Neural crest cell (in vitro differentiated cells): ENCODE results near the gene LRRC4B. TPM values are rescaled to one million over a fixed set of nuclear protein-coding genes. Genes with fewer than 3 reads are reported as not detected.
"Not testable (repeated sequence)": the region's sequence is repeated elsewhere in the genome, so short reads cannot be mapped to it uniquely, and the experiment has no call there.

Experiments used
- DNase-seq: peaks from one replicate; pipeline ENCODE4 v3.0.0; 2021; ENCODE audit warnings: low read depth, mixed read lengths, low spot score
- H3K27ac Mint-ChIP-seq: one replicate; pipeline ENCODE4 v1.8.0; 2021; ENCODE audit warnings: mild to moderate bottlenecking, mixed read lengths; ENCODE audit not compliant: unreplicated experiment
- H3K27me3 Mint-ChIP-seq: 2 replicates; pipeline ENCODE4 v1.8.0; 2021; ENCODE audit warnings: low read depth, mild to moderate bottlenecking, mixed read lengths
- H3K36me3 Mint-ChIP-seq: 2 replicates; pipeline ENCODE4 v1.8.0; 2021; ENCODE audit warnings: low read depth, mild to moderate bottlenecking, mixed read lengths
- H3K4me1 Mint-ChIP-seq: 2 replicates; pipeline ENCODE4 v1.8.0; 2021; ENCODE audit warnings: mixed read lengths
- H3K4me3 Mint-ChIP-seq: one replicate; pipeline ENCODE4 v1.8.0; 2021; ENCODE audit warnings: mild to moderate bottlenecking, mixed read lengths
- H3K9me3 Mint-ChIP-seq: 2 replicates; pipeline ENCODE4 v1.8.0; 2021; ENCODE audit warnings: mixed read lengths
- CTCF ChIP-seq: fragments of 200-600 bp; sonication (generic); conservative IDR thresholded peaks from 2 replicates; pipeline ENCODE4 v1.5.0; 2021; ENCODE audit warnings: antibody characterized with exemption, mild to moderate bottlenecking
- total RNA-seq: library from RNA; stranded (reverse); gene quantifications from 2 replicates; pipeline ENCODE4 v1.2.1, GENCODE V29; 2021

LRRC4B gene
- total RNA-seq, 1 donor from 2014 or later: 50.2 TPM

DNA sequence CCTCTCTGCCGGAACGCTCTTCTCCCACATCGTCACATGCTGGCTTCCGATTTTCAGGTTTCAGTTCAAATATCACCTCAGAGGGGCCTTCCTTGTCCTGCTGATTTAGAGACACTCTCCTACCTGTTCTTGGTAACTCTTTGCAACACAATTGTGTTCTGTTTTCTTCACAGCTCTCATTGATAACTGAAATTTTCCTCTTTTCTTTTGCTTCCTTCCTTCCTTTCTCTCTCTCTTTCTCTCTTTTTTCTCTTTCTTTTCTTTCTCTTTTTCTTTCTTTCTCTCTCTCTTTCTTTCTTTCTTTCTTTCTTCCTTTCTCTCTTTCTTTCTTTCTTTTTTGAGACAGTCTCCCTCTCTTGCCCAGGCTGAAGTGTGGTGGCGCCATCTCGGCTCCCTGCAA, 12.0 kb upstream of the LRRC4B start:
- Mint-ChIP-seq H3K4me1 (peaks cover 8% of the 10 kb centered on the region), H3K27me3 (no peaks in the 10 kb centered on the region), H3K4me3 (peak overlapping the region; percentile 3), H3K9me3 (no peaks in the 10 kb centered on the region), H3K36me3 (no peaks in the 10 kb centered on the region), H3K27ac (no peak overlapping the region)
- no peak for DNase-seq
- TF ChIP-seq CTCF: no peak

DNA sequence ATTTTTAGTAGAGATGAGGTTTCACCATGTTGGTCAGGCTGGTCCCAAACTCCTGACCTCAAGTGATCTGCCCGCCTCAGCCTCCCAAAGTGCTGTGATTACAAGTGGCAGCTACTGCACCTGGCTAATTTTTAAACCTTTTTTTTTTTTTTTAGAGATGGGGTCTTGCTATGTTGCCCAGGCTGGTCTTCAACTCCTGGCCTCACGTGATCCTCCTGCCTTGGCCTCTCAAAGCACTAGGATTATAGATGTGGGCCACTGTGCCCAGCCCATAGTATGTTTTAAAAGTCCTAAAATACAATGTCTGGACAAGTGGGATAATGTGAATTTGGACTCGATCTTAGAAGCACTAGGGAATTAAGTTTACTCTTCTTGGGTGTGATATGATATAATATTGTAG, 8.5 kb upstream of the LRRC4B start:
- not testable (repeated sequence) for H3K4me1 Mint-ChIP-seq, H3K36me3 Mint-ChIP-seq, H3K27me3 Mint-ChIP-seq, H3K9me3 Mint-ChIP-seq, H3K4me3 Mint-ChIP-seq, DNase-seq, H3K27ac Mint-ChIP-seq

DNA sequence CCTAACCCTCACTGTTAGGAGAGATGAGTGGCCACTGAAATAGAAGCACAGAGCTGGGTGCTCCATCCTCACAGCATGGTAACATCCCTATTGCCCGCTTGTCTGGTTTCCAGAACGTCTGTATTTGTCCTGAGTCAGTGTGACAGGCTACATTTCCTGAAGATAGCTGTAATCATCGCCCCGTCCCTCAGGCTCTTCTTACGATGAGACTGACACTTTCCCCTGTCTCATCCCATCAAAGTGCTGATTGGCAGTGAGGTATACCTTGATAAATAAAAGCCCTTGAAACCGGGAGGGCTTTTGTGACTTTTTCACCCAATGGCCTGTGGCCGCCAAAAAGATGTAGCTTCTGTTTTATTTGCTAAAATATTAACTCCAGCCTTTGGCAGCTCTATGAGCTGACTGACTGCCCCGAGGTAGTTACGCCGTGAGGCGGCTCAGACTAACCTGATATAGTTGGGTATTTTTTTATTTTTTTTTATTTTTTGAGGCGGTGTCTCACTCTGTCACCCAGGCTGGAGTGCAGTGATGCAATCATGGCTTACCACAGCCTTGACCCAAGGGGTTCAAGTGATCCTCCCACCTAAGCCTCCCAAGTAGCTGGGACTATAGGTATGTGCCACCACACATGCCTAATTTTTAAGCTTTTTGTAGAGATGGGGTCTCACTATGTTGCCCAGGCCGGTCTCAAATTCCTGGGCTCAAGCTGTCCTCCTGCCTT, 5.7 kb upstream of the LRRC4B start:
- Mint-ChIP-seq H3K36me3 (no peaks in the 10 kb centered on the region), H3K9me3 (no peaks in the 10 kb centered on the region), H3K27ac (no peak overlapping the region), H3K27me3 (no peaks in the 10 kb centered on the region), H3K4me3 (no peak overlapping the region), H3K4me1 (no peaks in the 10 kb centered on the region)
- DNase-seq: no peak
- TF ChIP-seq CTCF: no peak

- no peaks in the 10 kb centered on the region for H3K9me3 Mint-ChIP-seq
- no peak for DNase-seq
These were observed 2.8 kb upstream of the LRRC4B start for GRCh38 chr19:50570997-50571396.

GRCh38 chr19:50569938-50570540, 1.8 kb upstream of the LRRC4B start:
- no peak for TF ChIP-seq CTCF
- H3K4me3 Mint-ChIP-seq: no peak overlapping the region
- H3K4me1 Mint-ChIP-seq: peaks cover 18% of the 10 kb centered on the region
- no peaks in the 10 kb centered on the region for H3K9me3 Mint-ChIP-seq
- no peak overlapping the region for H3K27ac Mint-ChIP-seq
- peaks cover 11% of the 10 kb centered on the region for H3K27me3 Mint-ChIP-seq
- no peaks in the 10 kb centered on the region for H3K36me3 Mint-ChIP-seq
- DNase-seq: no peak

More at GRCh38 chr19:50570997-50571396, 2.8 kb upstream of the LRRC4B start:
- no peak for TF ChIP-seq CTCF
- peaks cover 6% of the 10 kb centered on the region for H3K27me3 Mint-ChIP-seq
- peaks cover 8% of the 10 kb centered on the region for H3K4me1 Mint-ChIP-seq
- H3K4me3 Mint-ChIP-seq: no peak overlapping the region
- no peaks in the 10 kb centered on the region for H3K36me3 Mint-ChIP-seq
- no peak overlapping the region for H3K27ac Mint-ChIP-seq
